Activated B cell treated with CpG ODN at 0.5 μM for 24 hours (primary cell): Measurements from ENCODE around the gene SAMD4A. TPM values are rescaled to one million over a fixed set of nuclear protein-coding genes. Genes with fewer than 3 reads are reported as not detected.

ENCODE experiments used
- ATAC-seq: fragments of 200-7000 bp; cut with Tn5 transposase; one replicate; pipeline ENCODE4 v1.10.0; 2021; ENCODE audit warnings: low read depth, mild to moderate bottlenecking, moderate library complexity
- CTCF ChIA-PET: fragments of 350-600 bp; sonication (Branson Sonifier 250); formaldehyde crosslinking; loops from one replicate; lab custom pipeline; 2021; ENCODE audit warnings: antibody characterized with exemption; lab: Charles Lee
- POLR2A ChIA-PET: fragments of 350-600 bp; sonication (Branson Sonifier 250); formaldehyde crosslinking; loops from one replicate; lab custom pipeline; 2021; ENCODE audit warnings: antibody characterized with exemption; lab: Charles Lee
- DNase-seq: peaks from one replicate; pipeline ENCODE4 v3.0.0; 2022
- H3K27ac Mint-ChIP-seq: one replicate; pipeline ENCODE4 v1.8.0; 2020; ENCODE audit warnings: mixed read lengths
- H3K27me3 Mint-ChIP-seq: one replicate; pipeline ENCODE4 v1.8.0; 2021; ENCODE audit warnings: mixed read lengths
- H3K36me3 Mint-ChIP-seq: one replicate; pipeline ENCODE4 v1.8.0; 2021; ENCODE audit warnings: low read depth, mixed read lengths
- H3K4me1 Mint-ChIP-seq: one replicate; pipeline ENCODE4 v1.8.0; 2021; ENCODE audit warnings: mixed read lengths
- H3K4me3 Mint-ChIP-seq: one replicate; pipeline ENCODE4 v1.8.0; 2020; ENCODE audit warnings: mild to moderate bottlenecking, mixed read lengths
- H3K9me3 Mint-ChIP-seq: one replicate; pipeline ENCODE4 v1.8.0; 2020; ENCODE audit warnings: mixed read lengths
- CTCF ChIP-seq: fragments of 200-600 bp; IDR thresholded peaks from one replicate; pipeline ENCODE4 v1.8.0; 2022; ENCODE audit warnings: antibody characterized with exemption, mild to moderate bottlenecking
- intact Hi-C: fragments of 100-400 bp; cut with micrococcal nuclease; formaldehyde crosslinking; loops from one replicate; pipeline ENCODE4 v1.15.1; 2024
- total RNA-seq: library from RNA; stranded (reverse); gene quantifications from 2 replicates; pipeline ENCODE4 v1.2.3, GENCODE V29; 2022

Gene SAMD4A
- total RNA-seq, 1 donor from 2014 or later, result 8.7 TPM

- Mint-ChIP-seq H3K36me3 (peaks cover 6% of the 10 kb centered on the region), H3K4me1 (peaks cover 2% of the 10 kb centered on the region), H3K9me3 (no peaks in the 10 kb centered on the region), H3K4me3 (no peak overlapping the region), H3K27ac (no peak overlapping the region), H3K27me3 (no peaks in the 10 kb centered on the region)
- intact Hi-C loops, result no loop called here
- ATAC-seq (no peak), DNase-seq (no peak)
- ChIA-PET POLR2A (no interaction called here), CTCF (no interaction called here)
- TF ChIP-seq CTCF, result no peak
These were observed 135.6 kb downstream of the SAMD4A start for GRCh38 chr14:54702492-54702891.

GRCh38 chr14:54703082-54703481 is 136.2 kb downstream of the SAMD4A start:
- ATAC-seq (no peak), DNase-seq (no peak)
- TF ChIP-seq CTCF, result no peak
- H3K4me1 Mint-ChIP-seq, result peaks cover 2% of the 10 kb centered on the region
- no peak overlapping the region for H3K27ac Mint-ChIP-seq
- peaks cover 6% of the 10 kb centered on the region for H3K36me3 Mint-ChIP-seq
- no peaks in the 10 kb centered on the region for H3K27me3 Mint-ChIP-seq
- intact Hi-C loops, result no loop called here
- ChIA-PET POLR2A (no interaction called here), CTCF (no interaction called here)
- H3K4me3 Mint-ChIP-seq, result no peak overlapping the region
- H3K9me3 Mint-ChIP-seq, result no peaks in the 10 kb centered on the region

- no peak for TF ChIP-seq CTCF
- no peaks in the 10 kb centered on the region for H3K9me3 Mint-ChIP-seq
- CTCF ChIA-PET, result no interaction called here
- no peaks in the 10 kb centered on the region for H3K27me3 Mint-ChIP-seq
- H3K4me3 Mint-ChIP-seq, result no peak overlapping the region
- no peak for ATAC-seq
- no peak overlapping the region for H3K27ac Mint-ChIP-seq
- peaks cover 2% of the 10 kb centered on the region for H3K4me1 Mint-ChIP-seq
- DNase-seq, result no peak
- peaks cover 6% of the 10 kb centered on the region for H3K36me3 Mint-ChIP-seq
- intact Hi-C loops, result no loop called here
- POLR2A ChIA-PET, result no interaction called here
These were observed 136.8 kb downstream of the SAMD4A start for GRCh38 chr14:54703724-54704123.

- H3K27me3 Mint-ChIP-seq, result no peaks in the 10 kb centered on the region
- no peak overlapping the region for H3K4me3 Mint-ChIP-seq
- intact Hi-C loops, result no loop called here
- peaks cover 6% of the 10 kb centered on the region for H3K36me3 Mint-ChIP-seq
- DNase-seq (no peak), ATAC-seq (no peak)
- CTCF ChIA-PET, result no interaction called here
- H3K4me1 Mint-ChIP-seq, result peaks cover 2% of the 10 kb centered on the region
- TF ChIP-seq CTCF, result no peak
- POLR2A ChIA-PET, result no interaction called here
- no peak overlapping the region for H3K27ac Mint-ChIP-seq
- H3K9me3 Mint-ChIP-seq, result no peaks in the 10 kb centered on the region
These were observed 137.8 kb downstream of the SAMD4A start for GRCh38 chr14:54704768-54705167.

- ChIA-PET CTCF (no interaction called here), POLR2A (no interaction called here)
- Mint-ChIP-seq H3K27ac (no peak overlapping the region), H3K27me3 (no peaks in the 10 kb centered on the region), H3K4me1 (peaks cover 12% of the 10 kb centered on the region), H3K4me3 (no peak overlapping the region), H3K9me3 (peaks cover 3% of the 10 kb centered on the region), H3K36me3 (peaks cover 6% of the 10 kb centered on the region)
- TF ChIP-seq CTCF, result no peak
- ATAC-seq (no peak), DNase-seq (no peak)
- intact Hi-C loops, result no loop called here
These were observed 139.8 kb downstream of the SAMD4A start for GRCh38 chr14:54706769-54707168.
